RWPE1 (cell line): Measurements from ENCODE around the gene MAML3.

Experiments
- CTCF ChIA-PET: fragments of 350-600 bp; sonication (Branson Sonifier 250); formaldehyde crosslinking; extraction: SDS; loops from one replicate; lab custom pipeline; 2021; lab: Yijun Ruan, JAX
- POLR2A ChIA-PET: fragments of 400-600 bp; formaldehyde crosslinking; extraction: SDS; loops from one replicate; lab custom pipeline; 2020; ENCODE audit warnings: antibody characterized with exemption; ENCODE audit not compliant: low non-redundant PET; lab: Yijun Ruan, JAX
- DNase-seq: peaks from one replicate; pipeline ENCODE4 v3.0.0; 2012; ENCODE audit warnings: low spot score
- H3K27ac ChIP-seq: fragments of 450-650 bp; 2 replicates; pipeline ENCODE4 v1.5.1; 2017
- CTCF ChIP-seq: fragments of 450-650 bp; conservative IDR thresholded peaks from 2 replicates; pipeline ENCODE4 v1.5.1; 2017; ENCODE audit warnings: low read depth, mild to moderate bottlenecking

MAML3 gene

GRCh38 chr4:139740121-139740520 lies 413.9 kb downstream of the MAML3 start:
- no peak for DNase-seq
- POLR2A ChIA-PET: no interaction called here
- H3K27ac ChIP-seq: peak overlapping the region; percentile 67
- CTCF ChIA-PET: interaction anchor here (0.5 to 1.8 kb wide), 3 partner anchors 83 to 309 kb away, joined by 3 to 4 read pairs (median 3); no protein-coding TSS in a partner anchor
- no peak for TF ChIP-seq CTCF

GRCh38 chr4:139738846-139739613 lies 415.0 kb downstream of the MAML3 start:
- ChIA-PET CTCF (interaction anchor here (0.6 to 1.8 kb wide), 5 partner anchors 82 to 621 kb away, joined by 3 to 6 read pairs (median 3); no protein-coding TSS in a partner anchor), POLR2A (no interaction called here)
- no peak for TF ChIP-seq CTCF
- DNase-seq: no peak
- H3K27ac ChIP-seq: no peak overlapping the region

GRCh38 chr4:139736661-139737060 lies 417.3 kb downstream of the MAML3 start:
- ChIA-PET CTCF (interaction anchor here (0.6 to 0.8 kb wide), 3 partner anchors 39 to 406 kb away, joined by 3 to 4 read pairs (median 4); no protein-coding TSS in a partner anchor), POLR2A (no interaction called here)
- no peak for DNase-seq
- H3K27ac ChIP-seq: no peak overlapping the region
- no peak for TF ChIP-seq CTCF

GRCh38 chr4:139736274-139736660 lies 417.7 kb downstream of the MAML3 start:
- no peak for TF ChIP-seq CTCF
- ChIA-PET CTCF (interaction anchor here (0.6 to 0.8 kb wide), 3 partner anchors 40 to 406 kb away, joined by 3 to 4 read pairs (median 4); no protein-coding TSS in a partner anchor), POLR2A (no interaction called here)
- H3K27ac ChIP-seq: no peak overlapping the region
- no peak for DNase-seq

- TF ChIP-seq CTCF: no peak
- POLR2A ChIA-PET: no interaction called here
- peak overlapping the region; percentile 36; the same call in 1 of the 2 replicates for H3K27ac ChIP-seq
- no peak for DNase-seq
- CTCF ChIA-PET: interaction anchor here (0.6 to 1.4 kb wide), 3 partner anchors 40 to 314 kb away, joined by 4 to 6 read pairs (median 5); no protein-coding TSS in a partner anchor
Observed at GRCh38 chr4:139735381-139736273, 418.4 kb downstream of the MAML3 start.

GRCh38 chr4:139734875-139735380 lies 419.1 kb downstream of the MAML3 start:
- peak; percentile 88 for TF ChIP-seq CTCF
- ChIA-PET CTCF (interaction anchor here (0.6 to 1.4 kb wide), 13 partner anchors 30 to 625 kb away, joined by 3 to 8 read pairs (median 4); no protein-coding TSS in a partner anchor), POLR2A (no interaction called here)
- peak overlapping the region; percentile 36; the same call in 1 of the 2 replicates for H3K27ac ChIP-seq
- peak; percentile 80 for DNase-seq
